Measurements from ENCODE around the gene TMEM187. TPM values are rescaled to one million over a fixed set of nuclear protein-coding genes. Genes with fewer than 3 reads are reported as not detected.

Gene TMEM187
- total RNA-seq, 4 donors from 2014 or later = 2.5 to 4.1 (median 3.8) TPM

GRCh38 chrX:153941336-153942252, 31.0 kb upstream of the TMEM187 start:
- peak overlapping the region in 1 of 4 donors; percentile 34 for H3K4me3 ChIP-seq
- H3K4me1 ChIP-seq = peaks cover 0 to 12% (median 0%) of the 10 kb centered on the region in 3 donors
- intact Hi-C loops (cut with DNase I) = no loop called here
- no peaks in the 10 kb centered on the region for H3K27me3 ChIP-seq
- TF ChIP-seq CTCF (IDR thresholded peaks at IDR 0.05) = no peak
- TF ChIP-seq POLR2A (IDR thresholded peaks at IDR 0.05) = no peak
- no peak for DNase-seq
- H3K27ac ChIP-seq = peak overlapping the region in 1 of 4 donors; percentile 25
- WGBS, 2 donors = 0 to 45% methylated on average over 2 of the region's 23 CpGs
- H3K36me3 ChIP-seq = no peaks in the 10 kb centered on the region
- no peaks in the 10 kb centered on the region for H3K9me3 ChIP-seq

- Histone ChIP-seq H3K4me1 (peaks cover 0 to 23% (median 0%) of the 10 kb centered on the region in 3 donors), H3K27ac (peak within 1 kb of the TSS in 1 of 4 donors; percentile 36), H3K27me3 (no peaks in the 10 kb centered on the region), H3K9me3 (no peaks in the 10 kb centered on the region), H3K4me3 (peak within 1 kb of the TSS in 3 of 4 donors; percentile 23 to 51 (median 38)), H3K36me3 (peaks cover 0 to 9% (median 0%) of the 10 kb centered on the region in 3 donors)
- WGBS, 2 donors = 42 to 89% methylated on average over 5 to 6 of the region's 31 CpGs
- no peak for TF ChIP-seq CTCF (IDR thresholded peaks at IDR 0.05)
- no peak for TF ChIP-seq POLR2A (IDR thresholded peaks at IDR 0.05)
- intact Hi-C loops (cut with DNase I) = no loop called here
- no peak for DNase-seq
Observed at GRCh38 chrX:153944140-153944799, 28.3 kb upstream of the TMEM187 start, which contains the start of gene RENBP. RENBP (minus strand) TSS chrX:153944643; CDS start chrX:153944610, 33 bp downstream.

GRCh38 chrX:153944800-153945150, 27.8 kb upstream of the TMEM187 start:
- peak overlapping the region in 3 of 4 donors; percentile 23 to 51 (median 38) for H3K4me3 ChIP-seq
- WGBS, 2 donors = no CpG with 5 or more reads among the region's 6 CpGs

GRCh38 chrX:153945956-153946943, 26.3 kb upstream of the TMEM187 start:
- peaks cover 6 to 29% (median 11%) of the 10 kb centered on the region in 3 donors for H3K36me3 ChIP-seq
- no peaks in the 10 kb centered on the region for H3K27me3 ChIP-seq
- peaks cover 0 to 31% (median 0%) of the 10 kb centered on the region in 3 donors for H3K4me1 ChIP-seq
- no peak overlapping the region for H3K4me3 ChIP-seq
- TF ChIP-seq POLR2A (IDR thresholded peaks at IDR 0.05) (no peak), CTCF (IDR thresholded peaks at IDR 0.05) (no peak)
- WGBS, 2 donors = 84% methylated on average over 5 to 17 of the region's 24 CpGs
- DNase-seq = no peak
- intact Hi-C loops (cut with DNase I) = loop anchor here (5.0 kb wide), 1 partner anchor 179 kb away; no protein-coding TSS in a partner anchor
- H3K9me3 ChIP-seq = no peaks in the 10 kb centered on the region
- peak overlapping the region in 2 of 4 donors; percentile 42 to 77 for H3K27ac ChIP-seq

More at GRCh38 chrX:153944800-153945150, 27.8 kb upstream of the TMEM187 start:
- H3K4me1 ChIP-seq = peaks cover 0 to 27% (median 0%) of the 10 kb centered on the region in 3 donors
- no peaks in the 10 kb centered on the region for H3K27me3 ChIP-seq
- peak overlapping the region in 1 of 4 donors; percentile 36 for H3K27ac ChIP-seq
- H3K9me3 ChIP-seq = no peaks in the 10 kb centered on the region
- DNase-seq = no peak
- intact Hi-C loops (cut with DNase I) = loop anchor here (5.0 kb wide), 1 partner anchor 177 kb away; no protein-coding TSS in a partner anchor
- H3K36me3 ChIP-seq = peaks cover under 1 to 14% (median 1%) of the 10 kb centered on the region in 3 donors
- TF ChIP-seq CTCF (IDR thresholded peaks at IDR 0.05) (no peak), POLR2A (IDR thresholded peaks at IDR 0.05) (no peak)

Measured in esophagus squamous epithelium (tissue), 5 donors.